GM19238 (cell line): ENCODE measurements around the gene SPNS2.

Experiments
- DNase-seq: peaks from one replicate; pipeline ENCODE4 v3.0.0; 2011; ENCODE audit warnings: low spot score; ENCODE audit not compliant: insufficient read length

Gene SPNS2

DNA sequence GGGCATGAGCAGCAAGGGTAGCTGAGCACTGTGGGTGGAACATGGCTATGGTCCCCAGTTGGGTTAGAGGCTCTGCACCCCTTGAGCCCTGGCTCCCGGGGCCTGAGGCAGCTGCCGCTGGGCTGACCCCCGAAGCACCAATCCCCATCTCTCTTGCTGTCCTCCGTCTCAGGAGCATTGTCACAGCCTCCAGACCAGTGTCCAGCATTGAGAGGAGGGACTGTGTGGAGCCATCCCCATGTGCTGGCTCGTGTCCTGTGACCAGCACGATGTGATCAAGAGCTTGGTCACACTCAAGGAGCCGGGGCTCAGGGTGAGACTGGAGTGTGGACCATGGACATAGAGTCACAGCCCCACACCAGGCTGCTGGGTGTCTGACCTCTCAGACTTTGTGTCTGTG, 88.5 kb downstream of the SPNS2 start:
- no peak for DNase-seq

DNA sequence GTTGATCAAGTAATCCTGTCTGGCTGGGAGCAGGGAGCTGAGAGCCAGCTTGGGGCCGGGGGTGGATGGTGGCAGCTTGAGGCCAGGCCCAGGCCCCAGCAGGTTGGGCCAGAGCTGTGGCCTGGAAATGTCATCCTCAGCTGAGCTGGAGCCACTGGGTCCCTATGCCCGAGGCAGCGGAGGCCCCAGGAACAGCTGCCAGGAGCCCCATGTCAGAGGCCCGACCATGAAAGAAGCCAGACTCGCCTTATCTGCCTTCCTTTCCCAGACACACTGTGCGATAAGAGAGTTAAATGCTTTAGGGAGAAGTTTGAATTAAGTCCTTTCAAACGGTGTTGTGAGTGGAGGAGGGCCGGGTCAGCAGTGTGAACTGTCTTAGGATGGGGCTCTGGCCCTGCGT, 89.1 kb downstream of the SPNS2 start:
- no peak for DNase-seq

DNA sequence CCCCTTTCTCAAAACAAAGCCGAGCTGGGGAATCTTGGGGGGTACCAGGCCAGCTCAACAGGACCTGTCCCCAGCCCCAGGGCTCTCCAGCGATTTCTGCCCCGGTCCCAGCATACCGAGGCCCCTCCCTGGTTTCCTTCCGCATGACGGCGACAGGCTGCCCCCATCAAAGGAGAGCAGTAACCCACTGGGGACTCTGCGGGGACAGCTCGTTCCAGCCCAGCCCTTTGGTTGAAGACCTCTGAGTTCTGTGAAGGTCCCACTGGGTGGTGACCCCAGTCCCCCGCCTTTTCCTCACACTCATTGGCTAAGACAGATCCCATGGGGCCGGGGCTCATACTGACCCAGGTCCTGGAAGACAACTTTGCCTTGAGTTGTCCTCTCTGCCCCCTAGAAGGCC, 89.7 kb downstream of the SPNS2 start:
- no peak for DNase-seq
